Measurements from ENCODE around the gene ARHGAP15.

DNA sequence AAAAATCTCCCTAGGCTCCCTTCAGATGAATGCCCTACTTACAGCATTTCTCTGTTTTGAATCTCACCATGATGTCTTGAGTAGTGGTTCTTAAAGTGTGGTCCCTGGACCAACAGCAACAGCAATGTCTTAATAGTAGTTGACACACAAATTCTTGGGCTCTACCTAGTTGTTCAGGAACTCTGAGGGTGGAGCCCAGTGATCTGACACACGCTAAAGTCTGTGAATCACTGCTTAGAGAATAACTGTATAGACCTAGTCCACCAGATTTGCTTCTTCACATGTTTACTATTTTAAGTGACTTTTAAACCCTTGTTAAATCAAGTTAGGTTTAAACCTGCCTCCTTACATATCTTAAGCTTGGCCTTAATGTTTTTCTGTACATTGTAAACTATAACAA lies 47.6 kb upstream of the ARHGAP15 start:
- no peak for TF ChIP-seq CTCF (IDR thresholded peaks at IDR 0.05; ENCODE audit: low read length)
- no peak for TF ChIP-seq EZH2phosphoT487 (IDR thresholded peaks at IDR 0.05; ENCODE audit: low read length)

Measured in MM.1S (cell line).